Measurements from ENCODE around the gene ATP6AP1.

DNA sequence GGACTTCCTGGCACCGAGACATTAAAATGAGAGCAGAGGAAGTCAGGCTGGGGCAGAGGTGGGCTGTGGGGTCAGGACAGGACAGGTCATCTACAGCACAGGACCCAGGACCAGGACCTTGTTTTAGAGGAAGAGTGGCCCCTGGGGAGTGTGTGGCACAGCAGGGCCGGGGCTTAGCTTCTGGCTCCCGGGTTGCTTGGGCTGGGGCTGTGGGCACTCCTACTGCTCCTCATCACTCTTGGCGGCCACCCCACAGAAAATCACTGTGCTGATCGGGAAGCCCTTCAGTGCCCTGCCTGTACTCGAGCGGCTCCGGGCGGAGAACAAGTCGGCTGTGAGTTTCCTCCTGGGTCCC lies 8.1 kb upstream of the ATP6AP1 start:
- TF ChIP-seq, protein P1, sequence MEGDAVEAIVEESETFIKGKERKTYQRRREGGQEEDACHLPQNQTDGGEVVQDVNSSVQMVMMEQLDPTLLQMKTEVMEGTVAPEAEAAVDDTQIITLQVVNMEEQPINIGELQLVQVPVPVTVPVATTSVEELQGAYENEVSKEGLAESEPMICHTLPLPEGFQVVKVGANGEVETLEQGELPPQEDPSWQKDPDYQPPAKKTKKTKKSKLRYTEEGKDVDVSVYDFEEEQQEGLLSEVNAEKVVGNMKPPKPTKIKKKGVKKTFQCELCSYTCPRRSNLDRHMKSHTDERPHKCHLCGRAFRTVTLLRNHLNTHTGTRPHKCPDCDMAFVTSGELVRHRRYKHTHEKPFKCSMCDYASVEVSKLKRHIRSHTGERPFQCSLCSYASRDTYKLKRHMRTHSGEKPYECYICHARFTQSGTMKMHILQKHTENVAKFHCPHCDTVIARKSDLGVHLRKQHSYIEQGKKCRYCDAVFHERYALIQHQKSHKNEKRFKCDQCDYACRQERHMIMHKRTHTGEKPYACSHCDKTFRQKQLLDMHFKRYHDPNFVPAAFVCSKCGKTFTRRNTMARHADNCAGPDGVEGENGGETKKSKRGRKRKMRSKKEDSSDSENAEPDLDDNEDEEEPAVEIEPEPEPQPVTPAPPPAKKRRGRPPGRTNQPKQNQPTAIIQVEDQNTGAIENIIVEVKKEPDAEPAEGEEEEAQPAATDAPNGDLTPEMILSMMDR (IDR thresholded peaks at IDR 0.05; ENCODE audit: insufficient read depth, low read length, poor library complexity, severe bottlenecking): no peak
- TF ChIP-seq EZH2phosphoT487 (conservative IDR thresholded peaks at IDR 0.05; ENCODE audit: low read length): no peak
